Measurements from ENCODE around the gene JADE1.

Gene JADE1

GRCh38 chr4:128847082-128847724 is 37.7 kb downstream of the JADE1 start:
- no peak for TF ChIP-seq SIN3A (IDR thresholded peaks at IDR 0.05; ENCODE audit: borderline replicate concordance, insufficient read depth, low read length)

GRCh38 chr4:128848461-128848860 is 39.0 kb downstream of the JADE1 start:
- TF ChIP-seq SIN3A (IDR thresholded peaks at IDR 0.05; ENCODE audit: borderline replicate concordance, insufficient read depth, low read length) (no peak), FOXP2 (optimal IDR thresholded peaks at IDR 0.05; ENCODE audit: borderline replicate concordance, extremely low read depth, extremely low read length, insufficient read depth) (no peak), POLR2AphosphoS5 (IDR thresholded peaks at IDR 0.05; ENCODE audit: low read depth, low read length) (no peak), TAF1 (IDR thresholded peaks at IDR 0.05; ENCODE audit: borderline replicate concordance, insufficient read depth, low read length) (no peak)
- TF ChIP-seq, protein P1, sequence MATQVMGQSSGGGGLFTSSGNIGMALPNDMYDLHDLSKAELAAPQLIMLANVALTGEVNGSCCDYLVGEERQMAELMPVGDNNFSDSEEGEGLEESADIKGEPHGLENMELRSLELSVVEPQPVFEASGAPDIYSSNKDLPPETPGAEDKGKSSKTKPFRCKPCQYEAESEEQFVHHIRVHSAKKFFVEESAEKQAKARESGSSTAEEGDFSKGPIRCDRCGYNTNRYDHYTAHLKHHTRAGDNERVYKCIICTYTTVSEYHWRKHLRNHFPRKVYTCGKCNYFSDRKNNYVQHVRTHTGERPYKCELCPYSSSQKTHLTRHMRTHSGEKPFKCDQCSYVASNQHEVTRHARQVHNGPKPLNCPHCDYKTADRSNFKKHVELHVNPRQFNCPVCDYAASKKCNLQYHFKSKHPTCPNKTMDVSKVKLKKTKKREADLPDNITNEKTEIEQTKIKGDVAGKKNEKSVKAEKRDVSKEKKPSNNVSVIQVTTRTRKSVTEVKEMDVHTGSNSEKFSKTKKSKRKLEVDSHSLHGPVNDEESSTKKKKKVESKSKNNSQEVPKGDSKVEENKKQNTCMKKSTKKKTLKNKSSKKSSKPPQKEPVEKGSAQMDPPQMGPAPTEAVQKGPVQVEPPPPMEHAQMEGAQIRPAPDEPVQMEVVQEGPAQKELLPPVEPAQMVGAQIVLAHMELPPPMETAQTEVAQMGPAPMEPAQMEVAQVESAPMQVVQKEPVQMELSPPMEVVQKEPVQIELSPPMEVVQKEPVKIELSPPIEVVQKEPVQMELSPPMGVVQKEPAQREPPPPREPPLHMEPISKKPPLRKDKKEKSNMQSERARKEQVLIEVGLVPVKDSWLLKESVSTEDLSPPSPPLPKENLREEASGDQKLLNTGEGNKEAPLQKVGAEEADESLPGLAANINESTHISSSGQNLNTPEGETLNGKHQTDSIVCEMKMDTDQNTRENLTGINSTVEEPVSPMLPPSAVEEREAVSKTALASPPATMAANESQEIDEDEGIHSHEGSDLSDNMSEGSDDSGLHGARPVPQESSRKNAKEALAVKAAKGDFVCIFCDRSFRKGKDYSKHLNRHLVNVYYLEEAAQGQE (IDR thresholded peaks at IDR 0.05; ENCODE audit: insufficient read depth in 1 of 2, low read depth in 2 of 2, low read length in 2 of 2): no peak

- TF ChIP-seq TAF1 (IDR thresholded peaks at IDR 0.05; ENCODE audit: borderline replicate concordance, insufficient read depth, low read length) (no peak), POLR2AphosphoS5 (IDR thresholded peaks at IDR 0.05; ENCODE audit: low read depth, low read length) (no peak), SIN3A (IDR thresholded peaks at IDR 0.05; ENCODE audit: borderline replicate concordance, insufficient read depth, low read length) (no peak), FOXP2 (optimal IDR thresholded peaks at IDR 0.05; ENCODE audit: borderline replicate concordance, extremely low read depth, extremely low read length, insufficient read depth) (no peak)
- TF ChIP-seq, protein P1 (IDR thresholded peaks at IDR 0.05; ENCODE audit: insufficient read depth in 1 of 2, low read depth in 2 of 2, low read length in 2 of 2): no peak
Observed at GRCh38 chr4:128850252-128850651, 40.8 kb downstream of the JADE1 start.

GRCh38 chr4:128853741-128854140 is 44.2 kb downstream of the JADE1 start:
- TF ChIP-seq, protein P1 (IDR thresholded peaks at IDR 0.05; ENCODE audit: insufficient read depth in 1 of 2, low read depth in 2 of 2, low read length in 2 of 2): no peak
- TF ChIP-seq FOXP2 (optimal IDR thresholded peaks at IDR 0.05; ENCODE audit: borderline replicate concordance, extremely low read depth, extremely low read length, insufficient read depth): no peak
- TF ChIP-seq SIN3A (IDR thresholded peaks at IDR 0.05; ENCODE audit: borderline replicate concordance, insufficient read depth, low read length): no peak
- no peak for TF ChIP-seq POLR2AphosphoS5 (IDR thresholded peaks at IDR 0.05; ENCODE audit: low read depth, low read length)
- TF ChIP-seq TAF1 (IDR thresholded peaks at IDR 0.05; ENCODE audit: borderline replicate concordance, insufficient read depth, low read length): no peak

- TF ChIP-seq FOXP2 (optimal IDR thresholded peaks at IDR 0.05; ENCODE audit: borderline replicate concordance, extremely low read depth, extremely low read length, insufficient read depth) (no peak), POLR2AphosphoS5 (IDR thresholded peaks at IDR 0.05; ENCODE audit: low read depth, low read length) (no peak), TAF1 (IDR thresholded peaks at IDR 0.05; ENCODE audit: borderline replicate concordance, insufficient read depth, low read length) (no peak), SIN3A (IDR thresholded peaks at IDR 0.05; ENCODE audit: borderline replicate concordance, insufficient read depth, low read length) (no peak)
- TF ChIP-seq, protein P1 (IDR thresholded peaks at IDR 0.05; ENCODE audit: insufficient read depth in 1 of 2, low read depth in 2 of 2, low read length in 2 of 2): no peak
Observed at GRCh38 chr4:128854433-128854832, 44.9 kb downstream of the JADE1 start.
